Measurements from ENCODE around the gene TRIM62. TPM values are rescaled to one million over a fixed set of nuclear protein-coding genes. Genes with fewer than 3 reads are reported as not detected.

Gene TRIM62
- total RNA-seq, 1 donor from 2014 or later: 10.4 TPM

DNA sequence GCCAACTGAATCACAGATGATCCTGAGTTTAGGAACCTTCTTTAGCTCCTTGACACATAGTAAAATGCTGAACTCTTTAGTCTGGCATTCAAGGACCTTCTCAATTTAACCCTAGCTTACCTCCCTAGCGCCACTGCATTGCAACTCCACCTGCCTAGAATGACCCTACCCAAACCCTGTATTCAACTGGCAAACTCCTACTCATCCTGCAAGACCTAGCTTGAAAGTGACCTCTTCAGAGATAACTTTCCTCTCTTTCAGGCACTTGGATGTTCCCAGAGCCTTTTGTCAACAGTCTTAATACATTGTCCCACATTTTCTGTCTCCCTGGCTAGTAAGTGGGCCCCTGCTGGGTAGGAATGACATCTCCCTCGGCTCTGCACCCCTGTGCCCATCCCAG lies 19.7 kb downstream of the TRIM62 start:
- intact Hi-C loops (cut with micrococcal nuclease): no loop called here

DNA sequence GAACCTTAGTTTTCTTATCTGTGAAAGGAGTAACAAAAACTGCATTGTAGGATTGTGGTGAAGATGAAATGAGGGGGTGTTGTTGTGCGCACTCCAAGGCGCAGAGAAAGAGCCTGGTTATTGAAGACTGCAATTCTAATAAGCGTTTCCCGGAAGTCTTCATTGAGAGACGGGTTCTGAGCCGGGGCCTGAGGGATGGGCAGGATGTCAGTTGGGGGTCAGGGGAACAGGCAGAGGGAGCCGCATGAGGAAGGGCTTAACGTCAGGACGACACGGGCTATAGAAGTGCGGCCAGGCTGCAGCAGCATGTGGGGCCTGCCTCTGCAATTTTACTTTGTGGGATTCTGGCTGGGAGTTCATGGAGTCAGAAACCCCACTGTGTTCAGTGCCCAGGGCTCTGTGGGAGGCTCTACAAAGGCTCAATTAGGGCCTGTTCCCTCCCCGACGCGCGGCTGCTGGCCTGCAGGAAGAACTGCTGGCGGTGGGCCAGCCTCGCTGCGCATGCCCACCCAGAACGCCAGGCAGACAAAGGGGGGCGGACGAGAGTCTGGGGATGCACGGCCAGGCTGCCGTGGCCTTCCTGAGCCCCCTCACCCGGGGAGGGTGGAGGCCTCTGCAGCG lies 20.7 kb downstream of the TRIM62 start:
- intact Hi-C loops (cut with micrococcal nuclease): no loop called here

DNA sequence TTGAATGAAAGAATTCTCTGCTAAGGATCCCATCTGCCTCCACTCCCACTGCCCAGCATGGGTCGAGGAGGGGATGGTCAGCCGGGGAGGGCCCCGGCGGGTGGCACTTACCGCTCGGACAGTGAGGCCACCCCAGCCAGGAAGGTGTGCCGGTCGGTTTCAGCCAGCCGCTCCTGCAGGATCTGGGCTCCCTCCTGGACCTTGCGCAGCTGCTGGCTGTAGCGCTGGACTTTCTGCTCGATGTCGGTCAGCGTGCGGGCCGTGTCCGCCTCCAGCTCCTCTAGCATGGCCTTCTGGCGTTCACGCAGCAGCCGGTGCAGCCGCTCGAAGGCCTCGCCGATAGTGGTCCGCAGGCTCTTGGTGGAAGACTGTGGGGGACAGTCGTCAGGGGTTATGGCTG lies 22.3 kb downstream of the TRIM62 start:
- intact Hi-C loops (cut with micrococcal nuclease): no loop called here

DNA sequence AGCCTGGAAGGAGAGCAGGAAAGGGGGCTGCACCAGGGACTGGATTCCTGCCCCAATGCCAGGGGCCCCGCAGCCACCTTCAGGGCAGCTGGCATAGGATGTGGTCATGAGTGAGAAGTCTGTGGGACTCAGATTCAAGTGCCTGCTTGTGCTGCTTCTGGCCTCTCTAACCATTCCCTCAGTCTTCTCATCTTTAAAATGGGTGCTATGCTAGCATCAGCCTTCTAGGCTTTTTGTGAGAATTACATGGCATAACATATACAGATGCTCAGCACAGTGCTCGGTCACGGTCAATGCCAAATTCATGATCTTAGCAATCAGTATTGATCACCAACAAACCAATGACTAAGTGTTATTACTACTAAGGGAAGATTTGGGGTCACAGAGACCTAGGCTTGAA lies 23.5 kb downstream of the TRIM62 start:
- intact Hi-C loops (cut with micrococcal nuclease): no loop called here

DNA sequence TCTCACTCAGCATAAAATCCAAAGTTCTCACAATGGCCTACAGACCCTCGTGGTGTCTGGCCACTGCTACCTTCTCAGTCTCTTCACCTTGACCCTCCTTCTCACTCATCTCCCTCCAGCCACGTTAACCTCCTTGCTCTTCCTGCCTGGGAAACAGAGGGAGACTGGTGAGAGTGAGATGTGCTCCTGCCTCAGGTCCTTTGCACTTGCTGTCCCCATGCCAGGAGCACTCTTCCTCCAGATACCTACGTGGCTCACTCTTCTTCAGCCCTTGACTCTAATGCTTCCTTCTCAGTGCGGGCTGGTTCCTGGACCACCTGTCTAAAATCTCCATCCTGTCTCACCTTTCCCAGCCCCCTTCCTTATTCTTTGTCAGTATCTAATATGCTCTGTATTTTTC lies 24.7 kb downstream of the TRIM62 start:
- intact Hi-C loops (cut with micrococcal nuclease): no loop called here

DNA sequence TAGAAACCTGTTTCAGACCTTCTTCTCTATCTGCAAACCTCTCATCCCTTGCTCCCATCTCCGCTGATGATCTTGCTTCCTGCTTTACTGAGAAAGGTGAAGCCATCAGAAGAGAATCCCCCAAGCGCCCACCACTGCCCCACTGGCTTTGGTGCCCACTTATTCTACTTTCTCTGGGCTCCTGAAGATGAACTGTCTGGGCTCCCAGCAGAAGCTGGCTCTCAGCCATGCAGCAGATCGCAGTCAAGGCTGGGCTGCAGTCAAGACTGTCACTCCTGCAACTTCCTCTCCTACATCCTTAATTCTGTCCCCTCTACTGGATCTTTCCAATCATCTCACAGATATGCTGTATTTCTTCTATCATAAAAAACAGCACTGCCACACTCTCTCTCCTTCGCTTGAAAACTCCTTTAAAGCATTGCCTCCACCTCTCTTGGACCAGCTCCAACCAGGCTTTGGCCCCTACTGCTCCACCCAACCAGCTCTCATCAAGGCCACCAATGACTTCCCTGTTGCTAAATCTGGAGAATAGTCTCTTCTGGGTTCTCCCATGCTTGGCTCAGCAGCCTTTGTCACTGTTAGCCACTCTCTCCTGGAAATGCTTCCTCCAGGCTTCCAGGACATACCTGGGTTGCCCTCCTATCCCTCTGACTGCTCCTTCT lies 25.8 kb downstream of the TRIM62 start:
- intact Hi-C loops (cut with micrococcal nuclease): no loop called here

DNA sequence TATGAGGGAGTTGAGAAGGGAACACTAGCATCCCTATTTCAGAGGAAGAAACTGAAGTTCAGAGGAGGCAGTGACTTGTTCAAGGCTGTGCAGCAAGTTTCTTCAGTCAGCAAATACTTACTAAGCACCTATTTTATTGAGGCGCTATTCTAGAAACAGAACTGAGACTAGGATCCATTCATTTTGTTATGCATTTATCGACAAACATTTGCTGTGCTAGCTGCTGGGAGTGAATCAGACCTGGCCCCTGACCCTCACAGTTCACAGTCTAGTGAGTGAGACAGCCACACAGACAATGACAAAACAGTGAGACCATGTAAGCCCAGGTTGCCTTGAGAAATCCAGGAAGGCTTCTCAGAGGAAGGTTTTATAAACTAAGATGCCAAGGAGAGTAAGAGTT lies 28.2 kb downstream of the TRIM62 start:
- intact Hi-C loops (cut with micrococcal nuclease): no loop called here

DNA sequence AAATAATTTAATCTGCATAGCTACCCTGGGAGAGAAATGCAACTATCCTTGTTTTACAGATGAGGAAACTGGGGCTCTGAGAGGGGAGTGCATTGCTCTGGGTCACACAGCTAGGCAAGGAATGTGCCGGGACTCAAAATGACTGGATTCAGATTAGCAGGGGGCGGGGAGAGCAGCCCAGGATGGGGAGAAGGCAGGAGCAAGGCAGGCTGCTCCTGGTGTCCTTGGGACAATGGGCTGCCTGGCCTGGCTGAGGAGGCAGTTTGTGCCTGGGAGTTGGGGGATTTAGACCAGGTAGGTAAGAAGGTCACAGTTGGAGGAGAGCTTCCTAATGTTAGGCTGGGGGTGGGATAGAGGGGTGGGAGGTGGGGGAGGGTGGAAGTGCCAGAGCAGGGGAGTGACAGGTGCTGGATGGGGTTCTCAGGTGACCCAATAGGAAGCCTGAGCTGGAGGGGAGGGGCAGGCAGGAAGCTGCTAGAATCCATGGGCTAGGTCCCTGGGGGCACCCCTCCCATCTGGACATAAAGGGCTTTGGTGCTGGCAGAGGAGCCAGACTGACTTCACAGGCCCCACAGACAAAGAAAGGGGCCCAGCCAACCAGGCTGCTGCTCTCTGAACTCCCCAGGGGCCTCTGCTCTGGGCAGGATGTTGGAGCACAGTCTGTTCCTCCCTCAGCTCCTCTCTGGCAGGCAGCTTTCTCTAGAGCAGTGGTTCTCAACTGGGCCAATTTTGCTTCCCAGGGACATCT lies 29.0 kb downstream of the TRIM62 start:
- intact Hi-C loops (cut with micrococcal nuclease): no loop called here

DNA sequence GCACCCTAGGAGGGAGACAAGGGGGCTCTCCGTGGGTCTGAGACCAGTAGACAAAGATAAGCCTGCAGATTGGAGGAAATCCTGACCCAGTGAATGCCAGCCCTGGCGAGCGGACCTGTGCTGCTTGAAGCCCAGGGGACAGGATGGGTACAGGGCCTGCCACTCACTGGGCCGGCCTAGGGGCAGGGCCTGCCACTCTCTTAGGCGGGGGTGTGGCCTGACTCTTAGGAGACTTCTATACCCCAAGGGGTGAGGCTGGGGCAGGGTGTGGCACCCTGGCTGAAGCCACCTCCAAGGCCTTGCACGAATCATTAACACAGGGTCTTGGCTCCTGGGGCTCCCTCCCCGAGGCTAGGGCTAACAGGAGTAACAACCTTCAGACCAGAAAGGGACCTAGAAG lies 30.7 kb downstream of the TRIM62 start:
- intact Hi-C loops (cut with micrococcal nuclease): no loop called here

DNA sequence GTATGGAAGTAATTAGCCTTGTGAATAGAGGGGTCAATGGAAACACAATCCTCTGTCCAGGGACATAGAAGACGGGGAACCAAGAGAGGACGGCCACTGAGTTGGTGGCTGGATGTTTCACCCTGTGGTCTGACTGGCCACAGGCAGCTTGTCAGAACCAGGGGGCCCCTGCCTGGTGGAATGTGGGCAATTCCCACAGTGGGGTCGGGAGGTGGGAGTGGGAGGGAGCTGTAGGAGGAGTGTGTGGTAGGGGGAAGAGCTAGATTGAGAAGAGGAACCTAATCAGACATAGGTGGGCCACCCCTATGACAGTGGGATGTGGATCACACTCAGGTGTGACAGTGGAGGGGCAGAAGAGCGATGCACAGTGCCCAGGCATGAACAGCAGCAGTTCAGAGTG lies 31.3 kb downstream of the TRIM62 start:
- intact Hi-C loops (cut with micrococcal nuclease): no loop called here

DNA sequence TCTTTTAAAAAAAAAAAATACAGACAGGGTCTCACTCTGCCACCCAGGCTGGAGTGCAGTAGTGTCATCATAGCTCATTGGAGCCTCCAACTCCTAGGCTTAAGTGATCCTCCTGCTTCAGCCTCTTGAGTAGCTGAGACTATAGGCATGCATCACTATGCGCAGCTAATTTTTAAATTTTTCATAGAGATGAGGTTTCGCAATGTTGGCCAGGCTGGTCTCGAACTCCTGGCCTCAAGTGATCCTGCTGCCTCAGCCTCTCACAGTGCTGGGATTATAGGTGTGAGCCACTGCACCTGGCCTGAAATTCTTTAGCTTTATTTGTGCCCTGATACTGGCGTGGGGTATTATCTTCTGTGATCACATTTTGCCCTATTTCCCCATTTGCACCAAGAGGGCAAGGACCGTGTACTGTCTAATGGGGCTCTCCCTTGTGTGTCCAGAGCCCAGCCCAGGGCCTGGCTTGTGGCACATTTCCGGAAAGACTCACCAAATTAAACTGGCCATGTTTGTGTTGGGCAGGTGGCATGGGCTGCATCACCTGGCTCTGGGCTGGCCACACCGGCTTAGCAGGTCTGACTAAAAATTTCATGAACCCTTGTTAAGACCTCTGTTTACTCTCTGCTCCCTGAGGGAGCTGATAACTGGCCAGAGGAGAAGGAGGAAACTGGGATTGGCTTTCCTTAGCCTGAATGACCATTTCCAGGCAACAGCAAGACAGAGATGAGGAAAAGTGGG lies 32.2 kb downstream of the TRIM62 start:
- intact Hi-C loops (cut with micrococcal nuclease): no loop called here

DNA sequence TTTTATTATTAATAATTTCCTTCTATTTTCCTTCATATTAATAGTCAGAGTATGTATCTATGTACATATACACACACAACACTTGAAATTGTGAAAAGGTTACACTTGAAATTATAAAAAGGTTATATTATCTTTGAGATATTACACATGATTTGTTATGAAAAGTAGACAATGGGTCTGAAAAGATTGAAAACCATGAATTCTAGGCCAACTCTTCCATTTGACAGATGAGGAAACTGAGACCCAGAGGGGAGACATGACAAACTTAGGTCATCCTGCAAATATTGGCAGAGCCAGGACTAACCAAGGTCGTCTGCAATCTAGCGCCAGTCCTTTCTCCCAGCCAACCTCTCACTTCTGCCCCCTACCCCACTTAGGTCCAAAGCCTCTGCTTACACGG lies 33.2 kb downstream of the TRIM62 start:
- intact Hi-C loops (cut with micrococcal nuclease): no loop called here

DNA sequence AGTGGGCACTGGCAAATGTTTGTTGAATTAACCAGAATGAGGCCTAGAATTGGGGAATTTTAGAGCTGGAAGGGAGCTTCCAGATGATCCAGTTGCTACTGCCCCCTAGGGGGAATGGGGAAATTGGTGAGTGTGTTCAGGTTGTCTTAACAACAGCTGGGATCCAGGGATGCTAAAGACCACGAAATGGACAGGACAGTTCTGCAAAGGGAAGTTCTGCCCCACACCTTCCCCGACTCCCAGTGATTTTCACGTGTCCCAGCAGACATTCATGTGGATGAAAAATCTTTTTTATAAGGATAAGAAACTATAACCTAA lies 33.9 kb downstream of the TRIM62 start:
- intact Hi-C loops (cut with micrococcal nuclease): no loop called here

DNA sequence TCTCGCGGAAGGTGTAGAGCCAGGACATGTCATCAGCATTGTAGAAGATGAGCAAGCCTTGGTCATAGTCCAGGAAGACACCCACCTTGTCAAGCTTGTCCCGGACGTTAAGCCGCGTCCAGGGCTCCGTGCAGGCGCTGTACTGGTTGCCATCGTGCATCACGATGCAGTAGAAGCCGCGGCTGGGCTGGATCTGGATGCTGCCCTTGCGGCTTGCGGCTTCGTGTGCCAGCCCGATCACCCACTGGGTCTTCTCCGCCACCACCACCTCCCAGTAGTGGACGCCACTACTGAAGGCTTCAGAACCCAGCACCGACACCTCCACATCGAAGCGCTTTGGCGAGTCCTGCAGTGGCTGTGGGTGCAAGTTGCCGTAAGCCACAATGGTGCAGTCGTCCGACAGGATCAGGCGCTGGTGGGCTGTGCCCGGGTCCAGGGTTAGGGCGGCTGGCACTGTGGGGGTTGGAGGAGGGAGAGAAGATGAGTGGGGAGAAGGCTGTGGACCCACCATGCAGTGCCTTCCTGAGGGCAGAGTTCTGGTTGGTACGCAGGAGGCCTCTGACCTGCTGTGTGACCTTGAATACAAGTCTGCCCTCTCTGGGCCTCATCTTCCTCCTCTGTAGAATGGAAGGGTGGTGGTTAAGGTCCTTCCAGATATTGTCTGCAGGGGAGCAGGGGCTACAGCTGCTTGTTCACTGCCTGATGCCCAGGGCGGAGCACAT lies 34.4 kb downstream of the TRIM62 start:
- intact Hi-C loops (cut with micrococcal nuclease): no loop called here

DNA sequence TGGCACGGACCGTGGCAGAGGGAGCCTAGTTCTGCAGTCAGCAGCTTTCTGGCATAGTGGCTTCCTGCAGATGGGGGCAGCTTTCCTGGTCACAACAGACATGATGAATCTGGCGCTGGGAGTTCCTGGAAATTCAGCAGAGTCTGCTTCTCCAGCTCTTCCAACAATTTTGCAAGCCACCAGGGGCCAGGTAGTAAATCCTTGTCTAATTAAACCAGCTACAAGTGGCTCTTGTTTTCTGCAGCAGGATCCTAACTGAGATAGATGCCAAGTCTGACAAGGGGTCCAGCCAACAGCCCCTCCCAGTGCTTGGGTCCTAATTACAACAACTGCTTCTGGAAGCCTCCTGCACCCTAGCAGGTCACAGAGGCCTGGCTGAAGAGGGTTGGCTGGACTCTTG lies 35.8 kb downstream of the TRIM62 start:
- intact Hi-C loops (cut with micrococcal nuclease): no loop called here

DNA sequence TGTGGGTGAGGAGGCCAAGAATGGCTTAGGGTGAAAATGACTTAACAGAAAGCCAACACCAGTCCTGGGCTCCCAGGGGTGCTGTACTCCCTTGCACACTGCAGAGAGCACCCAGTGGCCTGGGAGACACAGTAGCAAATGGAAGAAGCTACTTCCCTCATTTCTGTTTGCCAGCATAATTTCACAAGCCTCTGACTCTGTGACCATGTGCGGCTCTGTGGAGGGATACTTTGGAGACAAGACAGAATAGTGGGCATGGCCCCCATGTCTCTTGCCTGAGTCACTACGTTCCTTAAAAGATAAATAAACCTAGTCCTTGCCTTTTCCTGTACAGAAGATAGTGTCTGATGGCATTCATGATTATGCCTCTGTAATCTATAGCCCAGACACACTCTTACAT lies 38.1 kb downstream of the TRIM62 start:
- intact Hi-C loops (cut with micrococcal nuclease): no loop called here

DNA sequence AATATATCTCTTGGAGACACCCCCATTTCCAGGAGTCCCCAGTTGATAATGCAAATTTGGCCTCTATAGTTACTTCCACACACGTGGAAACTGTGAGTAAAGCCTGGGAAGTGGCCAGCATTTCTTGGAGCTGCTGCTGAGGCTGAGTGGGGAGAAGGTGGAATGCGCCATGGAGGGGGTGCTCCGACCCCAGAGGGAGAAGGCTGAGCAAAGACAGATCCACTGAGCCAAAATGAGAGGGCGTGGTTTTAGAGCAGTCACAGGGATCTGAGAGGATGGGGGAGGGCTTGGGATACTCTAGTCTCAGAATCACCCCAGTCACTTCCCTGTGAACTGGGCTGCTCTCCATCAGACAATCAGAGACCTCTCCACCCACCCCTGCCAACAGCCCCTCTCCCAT lies 38.7 kb downstream of the TRIM62 start:
- intact Hi-C loops (cut with micrococcal nuclease): no loop called here

DNA sequence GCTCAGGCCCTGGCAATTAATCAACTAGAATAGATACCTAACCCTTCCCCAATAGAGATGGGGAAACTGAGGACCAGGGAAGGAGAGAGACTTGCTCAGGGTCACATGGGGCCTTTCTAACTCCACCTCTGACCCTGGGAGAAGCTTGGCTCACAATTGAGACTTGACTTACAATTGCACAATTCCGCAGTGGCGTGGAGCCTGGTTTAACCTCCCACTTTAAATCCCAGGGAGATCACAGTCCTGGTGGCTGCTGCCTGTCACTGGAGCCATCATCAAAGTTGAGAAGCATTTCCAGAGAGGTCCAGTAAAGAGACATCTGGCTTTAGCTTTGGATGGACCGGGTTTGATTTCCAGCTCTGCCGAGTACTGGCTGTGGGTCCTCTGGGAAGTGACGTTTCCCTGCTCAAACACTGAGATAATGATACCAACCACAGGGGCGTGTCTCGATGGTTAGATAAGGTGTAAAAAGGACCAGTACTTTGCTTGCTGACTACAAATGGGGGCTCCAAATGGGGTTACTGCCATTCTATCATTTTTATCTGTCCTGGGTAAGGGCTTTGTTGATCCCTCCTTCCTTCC lies 39.3 kb downstream of the TRIM62 start:
- intact Hi-C loops (cut with micrococcal nuclease): no loop called here

DNA sequence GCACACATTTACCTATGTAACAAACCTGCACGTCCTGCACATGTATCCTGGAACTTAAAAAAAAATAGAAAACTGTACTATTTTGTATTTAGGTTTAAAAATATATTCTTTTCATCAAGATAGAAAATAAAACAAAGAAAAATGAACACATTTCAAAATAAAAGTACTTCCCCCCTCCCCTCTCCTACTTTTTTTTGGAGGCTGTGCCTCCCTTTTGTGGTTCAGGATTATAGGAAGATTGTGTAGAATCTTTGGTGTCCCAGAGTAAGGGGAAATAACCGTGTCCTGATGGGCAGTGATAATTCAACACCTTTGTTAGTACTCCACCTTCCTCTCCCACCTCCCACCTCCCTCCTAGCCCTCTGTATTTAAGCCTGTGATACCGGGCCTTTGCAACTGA lies 40.1 kb downstream of the TRIM62 start:
- intact Hi-C loops (cut with micrococcal nuclease): no loop called here

DNA sequence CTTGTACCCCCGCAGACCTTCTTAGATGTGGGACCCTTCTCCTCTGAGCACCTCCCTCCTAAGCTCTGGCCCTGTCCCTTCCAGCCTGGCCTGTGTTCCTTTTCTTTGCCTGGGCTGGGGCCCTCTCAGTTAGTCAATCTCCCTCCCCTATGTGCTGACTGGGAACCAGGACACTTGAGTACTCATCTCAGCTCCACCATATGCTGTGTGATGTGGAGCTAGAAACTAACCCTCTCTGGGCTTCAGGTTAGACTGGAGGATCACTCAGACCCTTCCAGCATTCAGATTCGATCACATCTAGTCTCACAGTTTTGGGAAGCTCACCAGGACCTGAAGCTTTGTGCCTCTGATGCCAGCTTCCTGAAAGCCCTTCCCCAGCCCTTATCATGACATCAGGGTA lies 40.6 kb downstream of the TRIM62 start:
- intact Hi-C loops (cut with micrococcal nuclease): no loop called here
